Activated gamma-delta T cell treated with Interleukin-2 at 50 U/mL for 16 hours (primary cell): ENCODE measurements around the gene LRRTM4.

Source experiments
- DNase-seq: peaks from one replicate; pipeline ENCODE4 v3.0.0-alpha.2; 2020

LRRTM4 gene

GRCh38 chr2:77521931-77522470 lies at the start of gene LRRTM4:
Gene LRRTM4, minus strand, starts transcription at chr2:77522376.
- DNase-seq: no peak

- DNase-seq: no peak
Measured at GRCh38 chr2:77571545-77571944, 49.4 kb upstream of the LRRTM4 start.

DNA sequence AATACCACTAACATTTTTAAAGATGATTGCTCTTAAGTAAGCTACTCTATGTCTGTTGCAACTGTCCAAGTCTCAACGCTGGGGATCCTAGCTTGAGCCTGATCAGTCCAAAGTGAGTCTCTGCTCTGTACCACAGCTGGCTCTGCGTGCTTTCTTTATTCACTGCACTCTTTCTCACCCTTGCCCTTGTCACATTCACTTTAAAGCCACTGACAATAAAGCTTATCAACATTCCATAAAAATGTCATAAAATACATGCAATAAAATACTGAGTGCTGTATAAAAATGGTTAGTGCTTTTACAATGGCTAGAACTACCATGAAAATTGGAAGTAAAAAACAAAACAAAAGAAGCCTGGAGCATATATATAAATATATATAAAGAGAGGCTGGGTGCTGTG lies 45.5 kb upstream of the LRRTM4 start:
- DNase-seq: no peak

GRCh38 chr2:77566582-77566981 lies 44.4 kb upstream of the LRRTM4 start:
- no peak for DNase-seq

DNA sequence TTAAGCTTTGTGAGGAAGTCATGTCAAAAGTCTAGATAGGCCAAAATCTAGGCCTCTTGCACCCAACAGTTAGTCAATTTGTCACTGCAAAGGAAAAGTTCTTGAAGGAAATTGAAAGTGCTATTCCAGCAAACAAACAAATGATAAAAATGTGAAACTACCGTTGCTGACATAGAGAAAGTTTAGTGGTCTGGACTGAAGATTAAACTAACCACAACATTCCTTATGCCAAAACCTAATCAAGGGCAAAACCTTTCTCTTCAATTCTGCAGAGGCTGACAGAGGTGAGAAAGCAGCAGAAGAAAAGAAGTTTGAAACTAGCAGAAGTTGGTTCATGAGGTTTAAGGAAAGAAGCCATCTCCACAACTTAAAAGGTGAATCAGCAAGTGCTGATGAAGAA lies 44.0 kb upstream of the LRRTM4 start:
- no peak for DNase-seq

- DNase-seq: no peak
Measured at GRCh38 chr2:77552956-77553355, 30.8 kb upstream of the LRRTM4 start.

- no peak for DNase-seq
Measured at GRCh38 chr2:77538031-77538430, 15.9 kb upstream of the LRRTM4 start.

GRCh38 chr2:77522888-77523287 lies 712 bp upstream of the LRRTM4 start:
- no peak for DNase-seq

GRCh38 chr2:77521548-77521891 lies 656 bp downstream of the LRRTM4 start:
- DNase-seq: no peak

DNA sequence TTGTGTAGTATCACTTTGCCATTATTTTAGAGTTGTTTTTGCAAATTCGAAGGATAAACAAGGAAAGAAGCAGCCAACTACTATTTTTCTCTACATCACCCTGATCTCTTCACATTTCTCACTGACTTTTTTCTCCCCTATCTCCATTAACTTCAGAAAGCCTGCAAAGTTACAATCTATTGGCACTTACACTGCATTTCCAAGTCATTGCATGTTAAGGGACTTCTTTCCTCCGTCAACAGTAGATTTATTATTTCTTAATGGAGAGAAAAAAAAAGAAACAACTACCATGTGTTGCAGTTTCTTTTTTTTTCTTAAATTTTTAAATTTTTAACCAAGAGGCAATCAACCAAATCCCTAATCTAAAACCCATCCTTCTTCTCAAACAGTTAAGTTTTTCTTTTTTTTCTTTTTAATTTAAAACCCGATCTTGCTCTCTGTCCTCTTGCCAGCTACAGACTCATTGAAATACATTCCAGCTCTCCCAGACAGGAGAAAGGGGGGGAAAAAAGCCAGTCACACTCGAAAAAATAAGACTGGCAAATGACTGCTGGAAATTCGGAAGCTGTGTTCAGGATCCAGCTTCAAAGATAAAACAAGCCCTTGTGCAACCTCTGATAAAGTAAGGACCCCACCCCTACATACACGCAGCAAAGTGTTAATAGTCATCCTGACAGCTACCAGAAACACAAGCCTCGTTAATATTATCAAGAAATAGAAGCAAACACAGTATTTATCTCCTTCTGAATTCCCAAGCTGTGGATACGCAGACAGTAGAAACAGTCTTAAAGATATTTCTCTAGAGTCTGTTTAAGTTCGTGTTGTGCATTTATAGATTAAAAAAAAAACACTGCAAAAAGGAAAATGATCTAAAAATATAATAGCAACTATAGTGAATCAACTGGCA lies 1.3 kb downstream of the LRRTM4 start:
- DNase-seq: no peak

GRCh38 chr2:77519888-77520506 lies 2.2 kb downstream of the LRRTM4 start:
- no peak for DNase-seq

DNA sequence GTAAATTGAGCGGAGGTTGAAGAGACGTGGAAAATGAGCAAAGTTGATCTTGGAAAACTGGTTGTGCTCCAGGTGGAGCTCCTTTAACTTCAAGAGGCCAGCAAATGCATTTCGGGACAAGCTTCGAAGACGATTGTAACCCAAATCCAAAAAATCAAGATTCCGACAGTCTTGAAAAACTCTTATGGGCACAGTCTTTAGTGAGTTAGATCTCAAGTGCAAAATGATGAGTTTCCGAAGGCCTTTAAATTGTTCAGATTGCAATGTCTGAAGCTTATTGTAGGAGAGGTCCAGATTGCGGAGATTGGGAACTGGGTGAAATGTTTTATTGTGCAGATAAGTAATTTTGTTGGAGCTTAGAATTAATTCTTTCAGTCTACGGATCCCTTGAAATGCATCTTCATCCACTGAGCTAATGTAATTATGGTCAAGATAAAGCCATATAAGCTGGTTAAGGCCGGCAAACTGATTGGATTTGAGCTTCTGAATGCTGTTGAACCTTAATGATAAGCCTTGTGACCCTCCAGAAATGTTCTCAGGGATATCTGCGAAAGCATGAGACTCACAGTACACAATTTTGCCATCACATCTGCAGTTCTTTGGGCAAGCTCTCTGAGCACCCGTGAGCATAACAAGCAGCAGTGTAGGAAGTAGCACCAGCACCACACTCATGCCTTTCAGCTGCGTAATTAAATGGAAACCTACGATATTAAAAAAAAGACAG lies 2.9 kb downstream of the LRRTM4 start:
- no peak for DNase-seq

DNA sequence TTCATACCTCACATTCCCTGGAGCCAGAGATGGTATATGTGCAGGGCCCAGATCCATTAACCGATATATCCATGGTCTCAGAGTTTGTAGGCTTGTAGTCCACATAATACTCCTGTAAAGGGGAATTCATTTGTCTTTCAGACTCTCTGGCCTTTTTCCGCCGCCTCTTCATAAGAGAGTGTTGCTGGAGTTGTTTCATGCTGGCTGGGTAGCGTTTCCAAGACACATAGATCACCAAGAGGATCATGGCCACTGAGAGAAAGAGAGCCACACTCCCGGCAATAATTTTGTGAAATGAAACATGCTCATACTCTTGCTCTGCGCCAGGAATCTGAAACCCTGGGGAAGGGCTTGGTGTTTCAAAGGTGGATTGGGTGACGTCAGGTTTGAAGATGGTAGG lies 3.9 kb downstream of the LRRTM4 start:
- no peak for DNase-seq

DNA sequence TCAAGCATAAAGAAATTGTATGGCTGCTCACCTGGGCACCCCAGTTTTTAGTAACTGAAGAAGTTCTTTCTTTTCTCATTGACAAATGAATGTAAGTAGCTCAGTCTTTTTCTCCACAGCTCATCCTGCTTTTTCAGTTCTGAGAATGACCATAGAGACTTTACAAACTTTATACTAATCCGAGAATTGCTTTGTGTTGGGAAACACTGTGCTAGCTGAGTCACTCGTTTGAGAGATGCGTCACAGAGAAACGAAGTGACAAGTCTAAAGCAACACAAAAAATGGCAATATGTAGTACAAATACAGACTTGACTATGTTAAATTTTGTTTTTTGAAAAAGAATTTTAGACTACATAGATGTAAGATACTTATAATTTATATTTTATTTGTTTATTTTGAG lies 9.0 kb downstream of the LRRTM4 start:
- no peak for DNase-seq

GRCh38 chr2:77512507-77512906 lies 9.7 kb downstream of the LRRTM4 start:
- DNase-seq: no peak

DNA sequence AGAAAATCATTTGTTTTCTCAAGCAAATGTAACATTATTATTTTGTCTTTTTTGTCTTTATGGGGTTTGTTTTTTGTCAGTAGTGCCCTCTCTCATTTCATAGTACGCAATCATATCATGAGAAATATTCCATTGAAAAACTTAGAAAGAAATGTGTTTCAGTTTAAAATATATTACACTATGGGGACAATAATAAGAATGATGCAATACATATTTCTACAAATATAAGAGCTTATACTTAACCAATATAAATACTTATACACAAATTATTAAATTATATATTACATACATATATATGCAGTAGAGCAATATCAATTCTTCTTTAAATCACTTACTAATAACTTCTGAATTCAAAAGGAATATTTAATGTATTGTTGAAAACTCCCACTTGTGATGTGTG lies 13.7 kb downstream of the LRRTM4 start:
- no peak for DNase-seq

GRCh38 chr2:77507657-77508056 lies 14.5 kb downstream of the LRRTM4 start:
- no peak for DNase-seq

GRCh38 chr2:77488141-77488540 lies 34.0 kb downstream of the LRRTM4 start:
- no peak for DNase-seq

GRCh38 chr2:77487074-77487803 lies 34.9 kb downstream of the LRRTM4 start:
- DNase-seq: no peak

- no peak for DNase-seq
Measured at GRCh38 chr2:77484026-77484425, 38.1 kb downstream of the LRRTM4 start.

DNA sequence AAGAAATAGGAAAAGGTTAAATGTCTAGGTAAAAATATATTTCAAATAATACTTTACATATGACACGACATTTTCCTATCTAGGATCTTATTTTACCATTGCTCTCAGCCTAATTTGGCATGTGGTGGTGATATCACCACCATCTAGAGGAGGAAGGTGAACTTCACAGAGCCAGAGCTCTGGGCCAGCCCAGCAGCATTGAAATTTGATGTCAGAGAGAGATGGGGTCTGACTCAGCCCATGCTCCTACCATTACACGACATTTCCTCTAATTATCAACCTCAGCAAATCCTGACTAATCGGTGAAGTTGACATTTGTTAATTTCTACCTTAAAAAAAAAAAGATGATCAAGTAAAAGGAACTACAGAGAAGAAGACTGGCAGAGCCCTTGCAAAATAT lies 42.3 kb downstream of the LRRTM4 start:
- no peak for DNase-seq

DNA sequence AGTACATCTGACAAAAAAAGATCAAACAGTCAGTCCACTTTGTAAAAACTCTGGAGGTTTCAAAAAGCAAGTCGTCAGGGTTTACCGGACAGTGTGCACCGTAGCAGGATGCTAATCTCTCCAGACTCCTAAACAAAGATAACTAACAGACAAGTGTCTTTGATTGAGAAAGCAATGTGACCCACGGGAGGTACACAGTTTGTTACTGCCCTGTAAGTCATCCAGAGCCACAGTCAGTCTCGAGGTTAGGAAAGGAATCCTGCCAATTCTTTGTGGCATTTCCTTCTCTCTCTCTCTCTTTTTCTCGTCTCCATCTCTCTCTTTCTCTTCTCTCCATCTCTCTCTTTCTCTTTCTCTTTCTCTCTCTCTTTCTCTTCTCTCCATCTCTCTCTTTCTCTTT lies 42.8 kb downstream of the LRRTM4 start:
- no peak for DNase-seq

DNA sequence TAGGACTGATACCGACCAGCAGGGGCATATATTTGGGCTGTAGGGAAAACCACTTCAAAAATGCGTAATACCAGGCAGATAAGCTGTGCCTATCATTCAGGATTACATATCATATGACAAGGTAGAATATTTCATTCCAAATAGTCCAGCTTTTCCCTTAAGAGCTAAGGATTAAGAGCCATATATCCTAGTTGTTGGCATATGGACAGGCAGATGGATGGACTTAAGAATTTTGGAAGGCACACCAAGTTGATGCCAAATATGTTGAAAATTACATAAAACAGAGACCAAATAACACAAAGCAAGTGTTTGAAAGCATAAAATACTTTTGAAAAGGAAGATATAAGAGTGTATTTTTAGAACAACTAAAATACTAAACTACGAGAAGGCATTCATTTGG lies 52.1 kb downstream of the LRRTM4 start:
- no peak for DNase-seq
